GM12873 (cell line): ENCODE results near the gene TCP10L.

Experiments used
- CTCF ChIP-seq: IDR thresholded peaks from 2 replicates; pipeline ENCODE4 v1.5.1; 2012; ENCODE audit warnings: low read depth, mild to moderate bottlenecking, moderate library complexity, low read length, control low read depth; ENCODE audit not compliant: insufficient read depth; ENCODE audit errors: missing control alignments

TCP10L gene

GRCh38 chr21:32585042-32585710 lies at the start of gene TCP10L:
TSS of gene TCP10L (minus strand) at chr21:32585523. CDS start at chr21:32584304, 1,219 bp downstream.
- TF ChIP-seq CTCF = no peak

GRCh38 chr21:32626621-32627196 lies 41.4 kb upstream of the TCP10L start:
- no peak for TF ChIP-seq CTCF

- TF ChIP-seq CTCF = no peak
Observed at GRCh38 chr21:32613436-32614043, 28.2 kb upstream of the TCP10L start.

GRCh38 chr21:32612999-32613337 lies 27.6 kb upstream of the TCP10L start:
- TF ChIP-seq CTCF = no peak

GRCh38 chr21:32612075-32612998 lies 27.0 kb upstream of the TCP10L start, which contains the start of gene CFAP298:
TSS of gene CFAP298 (minus strand) at chr21:32612377. CDS start at chr21:32612243, 134 bp downstream.
- no peak for TF ChIP-seq CTCF

GRCh38 chr21:32611471-32611997 lies 26.2 kb upstream of the TCP10L start:
- TF ChIP-seq CTCF = no peak

GRCh38 chr21:32608851-32609250 lies 23.5 kb upstream of the TCP10L start:
- TF ChIP-seq CTCF = no peak
